Kidney epithelial cell (primary cell): ENCODE data around the gene RPS3A. TPM values are rescaled to one million over a fixed set of nuclear protein-coding genes. Genes with fewer than 3 reads are reported as not detected.

Experiments used
- DNase-seq: peaks from one replicate; pipeline ENCODE4 v3.0.0-alpha.2; 2010; ENCODE audit warnings: low read depth
- H3K27me3 ChIP-seq: 2 replicates; pipeline ENCODE4 v1.6.0; 2011; ENCODE audit warnings: low read length; ENCODE audit not compliant: control insufficient read depth, insufficient read depth
- H3K36me3 ChIP-seq: 2 replicates; pipeline ENCODE4 v1.5.1; 2011; ENCODE audit warnings: low read length; ENCODE audit not compliant: control insufficient read depth, insufficient read depth
- H3K4me3 ChIP-seq: 2 replicates; pipeline ENCODE4 v1.5.1; 2011; ENCODE audit warnings: low read depth, mild to moderate bottlenecking, control low read depth, low read length
- CTCF ChIP-seq: IDR thresholded peaks from 2 replicates; pipeline ENCODE4 v1.5.1; 2011; ENCODE audit warnings: mild to moderate bottlenecking, moderate library complexity, low read length, control low read depth, inconsistent platforms; ENCODE audit not compliant: insufficient read depth, poor library complexity, severe bottlenecking
- total RNA-seq: library from RNA; depleted of rRNA; stranded (reverse); fragments of >200 nt; gene quantifications from 2 replicates; pipeline ENCODE4 v1.2.3, GENCODE V29; 2015

RPS3A gene
- total RNA-seq, 1 donor from 2014 or later: 4,820 TPM

- no peak overlapping the region for H3K4me3 ChIP-seq
- no peaks in the 10 kb centered on the region for H3K27me3 ChIP-seq
- no peak for DNase-seq
- no peak for TF ChIP-seq CTCF
- H3K36me3 ChIP-seq: peaks cover 1% of the 10 kb centered on the region
Measured at GRCh38 chr4:151143811-151144210, 44.4 kb downstream of the RPS3A start.

DNA sequence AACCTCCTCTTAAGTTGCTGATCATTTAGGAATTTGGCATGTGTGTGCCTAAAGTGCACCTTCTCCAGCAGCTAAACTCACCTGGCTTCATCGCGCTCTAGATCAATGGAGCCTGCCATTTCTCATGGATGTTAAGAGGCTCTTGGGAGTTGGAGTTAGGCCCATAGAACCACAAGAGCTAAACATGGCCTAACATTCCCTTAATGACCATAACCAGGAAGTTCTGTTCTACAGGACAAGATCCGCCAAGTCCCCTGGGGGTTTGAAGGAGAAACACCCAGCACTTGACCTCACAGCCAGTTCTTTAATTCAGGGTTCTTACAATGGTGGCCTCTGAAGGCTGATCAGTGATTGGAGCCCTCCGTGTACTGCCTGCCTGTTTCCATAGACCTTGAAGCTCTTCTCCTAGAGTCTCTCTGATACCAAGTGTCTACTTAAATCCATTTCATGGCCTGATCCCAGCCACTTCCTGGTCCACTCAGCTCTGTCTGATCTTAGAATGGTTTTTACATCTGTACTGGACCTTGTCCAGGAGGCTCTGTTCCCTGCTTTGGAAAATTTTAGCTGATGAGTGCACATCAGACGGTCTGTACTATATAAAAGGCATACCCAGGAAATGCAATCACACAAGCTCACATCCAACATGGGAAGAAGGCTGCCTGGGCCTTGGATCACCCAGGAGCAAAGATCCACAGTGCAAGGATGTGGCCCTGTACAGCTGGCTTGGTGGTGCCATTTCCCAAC, 45.1 kb downstream of the RPS3A start:
- Histone ChIP-seq H3K4me3 (no peak overlapping the region), H3K27me3 (no peaks in the 10 kb centered on the region), H3K36me3 (peaks cover 1% of the 10 kb centered on the region)
- no peak for TF ChIP-seq CTCF
- DNase-seq: no peak

- no peak for TF ChIP-seq CTCF
- no peak for DNase-seq
- Histone ChIP-seq H3K4me3 (no peak overlapping the region), H3K36me3 (peaks cover 1% of the 10 kb centered on the region), H3K27me3 (no peaks in the 10 kb centered on the region)
Measured at GRCh38 chr4:151147000-151147399, 47.6 kb downstream of the RPS3A start.

DNA sequence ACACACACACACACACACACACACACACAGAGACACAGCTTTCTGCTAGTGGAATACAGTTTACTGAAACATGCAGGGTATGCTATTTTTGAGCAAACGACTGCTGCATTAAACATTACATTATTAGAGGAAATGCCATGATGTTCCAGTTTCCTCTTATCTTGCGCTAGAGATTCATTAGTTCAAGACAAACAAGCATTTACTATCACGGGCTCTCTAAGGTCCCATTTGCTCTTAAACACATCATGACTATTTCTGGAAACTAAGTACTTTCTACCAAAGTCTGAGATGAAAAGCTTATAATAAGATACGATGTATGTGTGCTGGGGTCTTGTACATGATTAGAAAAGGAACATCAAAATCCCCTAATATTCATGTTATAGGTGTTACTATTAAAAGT, 48.8 kb downstream of the RPS3A start:
- DNase-seq: no peak
- Histone ChIP-seq H3K36me3 (peaks cover 1% of the 10 kb centered on the region), H3K4me3 (no peak overlapping the region), H3K27me3 (no peaks in the 10 kb centered on the region)
- no peak for TF ChIP-seq CTCF

GRCh38 chr4:151150821-151151580, 51.6 kb downstream of the RPS3A start:
- Histone ChIP-seq H3K4me3 (no peak overlapping the region), H3K36me3 (no peaks in the 10 kb centered on the region), H3K27me3 (no peaks in the 10 kb centered on the region)
- TF ChIP-seq CTCF: no peak
- DNase-seq: no peak
